NCI-H226 (cell line): Measurements from ENCODE around the gene IL17RE.
"Not testable (repeated sequence)": the region's sequence is repeated elsewhere in the genome, so short reads cannot be mapped to it uniquely, and the experiment has no call there.

Experiments used
- DNase-seq: peaks from one replicate; pipeline ENCODE4 v3.0.0-alpha.2; 2015

Gene IL17RE

GRCh38 chr3:9881441-9881840 lies 21.2 kb upstream of the IL17RE start:
- no peak for DNase-seq

GRCh38 chr3:9883706-9884554 lies 18.7 kb upstream of the IL17RE start:
- no peak for DNase-seq

GRCh38 chr3:9884555-9885165 lies 18.0 kb upstream of the IL17RE start:
- DNase-seq: peak; percentile 91

GRCh38 chr3:9886328-9886727 lies 16.3 kb upstream of the IL17RE start:
- DNase-seq: no peak

- no peak for DNase-seq
Measured at GRCh38 chr3:9887480-9887879, 15.2 kb upstream of the IL17RE start.

- no peak for DNase-seq
Measured at GRCh38 chr3:9888540-9888939, 14.1 kb upstream of the IL17RE start.

- no peak for DNase-seq
Measured at GRCh38 chr3:9889405-9889804, 13.2 kb upstream of the IL17RE start.

GRCh38 chr3:9890249-9891071 lies 12.2 kb upstream of the IL17RE start, which contains the start of gene JAGN1:
Gene JAGN1 (plus strand): TSS chr3:9890610. CDS start chr3:9890723, 113 bp downstream.
- DNase-seq: peak; percentile 73

- no peak for DNase-seq
Measured at GRCh38 chr3:9891072-9891622, 11.5 kb upstream of the IL17RE start.

- no peak for DNase-seq
Measured at GRCh38 chr3:9893739-9894138, 8.9 kb upstream of the IL17RE start.

- DNase-seq: not testable (repeated sequence)
Measured at GRCh38 chr3:9895715-9896114, 6.9 kb upstream of the IL17RE start.

- peak; percentile 35 for DNase-seq
Measured at GRCh38 chr3:9896755-9897407, 5.8 kb upstream of the IL17RE start.

GRCh38 chr3:9897408-9898372 lies 5.0 kb upstream of the IL17RE start:
- peak; percentile 66 for DNase-seq

- DNase-seq: peak; percentile 45
Measured at GRCh38 chr3:9898467-9899241, 4.0 kb upstream of the IL17RE start.

GRCh38 chr3:9899289-9899791 lies 3.3 kb upstream of the IL17RE start:
- no peak for DNase-seq

GRCh38 chr3:9900965-9901415 lies 1.7 kb upstream of the IL17RE start:
- DNase-seq: not testable (repeated sequence)

- peak; percentile 48 for DNase-seq
Measured at GRCh38 chr3:9901967-9902366, 681 bp upstream of the IL17RE start.

- DNase-seq: peak; percentile 53
Measured at GRCh38 chr3:9903238-9903624, 583 bp downstream of the IL17RE start.

- DNase-seq: no peak
Measured at GRCh38 chr3:9903904-9904303, 1.3 kb downstream of the IL17RE start.

- no peak for DNase-seq
Measured at GRCh38 chr3:9906480-9906879, 3.8 kb downstream of the IL17RE start.
